ENCODE data around the gene LPGAT1.

The LPGAT1 gene

GRCh38 chr1:211775170-211775569, 55.4 kb downstream of the LPGAT1 start:
- Histone ChIP-seq H3K27ac (ENCODE audit: insufficient read depth in 1 of 2, low read depth in 1 of 2, low read length in 2 of 2, poor library complexity in 1 of 2, severe bottlenecking in 2 of 2) (no peak overlapping the region), H3K36me3 (ENCODE audit: control insufficient read depth in 4 of 4, insufficient read depth in 4 of 4, low read length in 3 of 4) (peaks cover 0 to 33% (median 4%) of the 10 kb centered on the region in 4 experiments), H3K4me1 (ENCODE audit: control extremely low read depth in 1 of 4, control insufficient read depth in 4 of 4, insufficient read depth in 4 of 4, low read length in 3 of 4) (no peaks in the 10 kb centered on the region), H3K27me3 (replicated peaks in 2 of 5; ENCODE audit: control insufficient read depth in 4 of 5, insufficient read depth in 5 of 5, low read length in 4 of 5) (no peaks in the 10 kb centered on the region), H3K9me3 (ENCODE audit: control extremely low read depth in 1 of 5, control insufficient read depth in 4 of 5, insufficient read depth in 2 of 5, low read depth in 1 of 5, low read length in 4 of 5) (no peaks in the 10 kb centered on the region), H3K4me3 (ENCODE audit: control insufficient read depth in 1 of 7, extremely low read depth in 1 of 7, insufficient read depth in 4 of 7, low read depth in 2 of 7, low read length in 6 of 7) (no peak overlapping the region)
- POLR2A ChIA-PET: no interaction called here
- DNase-seq: no peak
- CTCF ChIA-PET: no interaction called here
- 100% methylated on average over 3 of the region's 4 CpGs for WGBS (ENCODE audit: insufficient coverage)

- CTCF ChIA-PET: no interaction called here
- no peak overlapping the region for H3K27ac ChIP-seq (ENCODE audit: insufficient read depth in 1 of 2, low read depth in 1 of 2, low read length in 2 of 2, poor library complexity in 1 of 2, severe bottlenecking in 2 of 2)
- no peak for DNase-seq
- H3K36me3 ChIP-seq (ENCODE audit: control insufficient read depth in 4 of 4, insufficient read depth in 4 of 4, low read length in 3 of 4): peaks cover 5 to 20% (median 11%) of the 10 kb centered on the region in 4 experiments
- H3K4me3 ChIP-seq (ENCODE audit: control insufficient read depth in 1 of 7, extremely low read depth in 1 of 7, insufficient read depth in 4 of 7, low read depth in 2 of 7, low read length in 6 of 7): no peak overlapping the region
- no CpG with 5 or more reads among the region's 1 CpG for WGBS (ENCODE audit: insufficient coverage)
- H3K4me1 ChIP-seq (ENCODE audit: control extremely low read depth in 1 of 4, control insufficient read depth in 4 of 4, insufficient read depth in 4 of 4, low read length in 3 of 4): no peaks in the 10 kb centered on the region
- POLR2A ChIA-PET: no interaction called here
- H3K27me3 ChIP-seq (replicated peaks in 2 of 5; ENCODE audit: control insufficient read depth in 4 of 5, insufficient read depth in 5 of 5, low read length in 4 of 5): no peaks in the 10 kb centered on the region
- H3K9me3 ChIP-seq (ENCODE audit: control extremely low read depth in 1 of 5, control insufficient read depth in 4 of 5, insufficient read depth in 2 of 5, low read depth in 1 of 5, low read length in 4 of 5): peaks cover 0 to 6% (median 0%) of the 10 kb centered on the region in 5 experiments
These were observed 65.9 kb downstream of the LPGAT1 start for GRCh38 chr1:211764701-211765100.

GRCh38 chr1:211762206-211762605, 68.4 kb downstream of the LPGAT1 start:
- WGBS (ENCODE audit: insufficient coverage): 82% methylated on average over 3 of the region's 3 CpGs
- DNase-seq: no peak
- CTCF ChIA-PET: interaction anchor here (1.1 to 1.6 kb wide), 2 partner anchors 8 to 11 kb away, joined by 3 to 4 read pairs; no protein-coding TSS in a partner anchor
- POLR2A ChIA-PET: no interaction called here
- H3K4me1 ChIP-seq (ENCODE audit: control extremely low read depth in 1 of 4, control insufficient read depth in 4 of 4, insufficient read depth in 4 of 4, low read length in 3 of 4): no peaks in the 10 kb centered on the region
- H3K36me3 ChIP-seq (ENCODE audit: control insufficient read depth in 4 of 4, insufficient read depth in 4 of 4, low read length in 3 of 4): peaks cover 8 to 28% (median 14%) of the 10 kb centered on the region in 4 experiments
- no peak overlapping the region for H3K4me3 ChIP-seq (ENCODE audit: control insufficient read depth in 1 of 7, extremely low read depth in 1 of 7, insufficient read depth in 4 of 7, low read depth in 2 of 7, low read length in 6 of 7)
- H3K27me3 ChIP-seq (replicated peaks in 2 of 5; ENCODE audit: control insufficient read depth in 4 of 5, insufficient read depth in 5 of 5, low read length in 4 of 5): no peaks in the 10 kb centered on the region
- H3K27ac ChIP-seq (ENCODE audit: insufficient read depth in 1 of 2, low read depth in 1 of 2, low read length in 2 of 2, poor library complexity in 1 of 2, severe bottlenecking in 2 of 2): no peak overlapping the region
- peaks cover 0 to 15% (median 0%) of the 10 kb centered on the region in 5 experiments for H3K9me3 ChIP-seq (ENCODE audit: control extremely low read depth in 1 of 5, control insufficient read depth in 4 of 5, insufficient read depth in 2 of 5, low read depth in 1 of 5, low read length in 4 of 5)

- Histone ChIP-seq H3K27me3 (replicated peaks in 2 of 5; ENCODE audit: control insufficient read depth in 4 of 5, insufficient read depth in 5 of 5, low read length in 4 of 5) (no peaks in the 10 kb centered on the region), H3K36me3 (ENCODE audit: control insufficient read depth in 4 of 4, insufficient read depth in 4 of 4, low read length in 3 of 4) (peaks cover 8 to 25% (median 12%) of the 10 kb centered on the region in 4 experiments)
These were observed 69.2 kb downstream of the LPGAT1 start for GRCh38 chr1:211761400-211761799.

GRCh38 chr1:211756471-211757020, 74.0 kb downstream of the LPGAT1 start:
- Histone ChIP-seq H3K9me3 (ENCODE audit: control extremely low read depth in 1 of 5, control insufficient read depth in 4 of 5, insufficient read depth in 2 of 5, low read depth in 1 of 5, low read length in 4 of 5) (peaks cover 0 to 9% (median 0%) of the 10 kb centered on the region in 5 experiments), H3K27ac (ENCODE audit: insufficient read depth in 1 of 2, low read depth in 1 of 2, low read length in 2 of 2, poor library complexity in 1 of 2, severe bottlenecking in 2 of 2) (no peak overlapping the region), H3K27me3 (replicated peaks in 2 of 5; ENCODE audit: control insufficient read depth in 4 of 5, insufficient read depth in 5 of 5, low read length in 4 of 5) (no peaks in the 10 kb centered on the region), H3K4me3 (ENCODE audit: control insufficient read depth in 1 of 7, extremely low read depth in 1 of 7, insufficient read depth in 4 of 7, low read depth in 2 of 7, low read length in 6 of 7) (no peak overlapping the region), H3K36me3 (ENCODE audit: control insufficient read depth in 4 of 4, insufficient read depth in 4 of 4, low read length in 3 of 4) (peaks cover 8 to 16% (median 14%) of the 10 kb centered on the region in 4 experiments), H3K4me1 (ENCODE audit: control extremely low read depth in 1 of 4, control insufficient read depth in 4 of 4, insufficient read depth in 4 of 4, low read length in 3 of 4) (no peaks in the 10 kb centered on the region)
- CTCF ChIA-PET: no interaction called here
- DNase-seq: no peak
- POLR2A ChIA-PET: no interaction called here
- 97% methylated on average over 5 of the region's 7 CpGs for WGBS (ENCODE audit: insufficient coverage)

More at GRCh38 chr1:211761400-211761799, 69.2 kb downstream of the LPGAT1 start:
- CTCF ChIA-PET: interaction anchor here (0.8 to 1.6 kb wide), 3 partner anchors 9 to 56 kb away, joined by 3 to 4 read pairs (median 3); no protein-coding TSS in a partner anchor
- Histone ChIP-seq H3K9me3 (ENCODE audit: control extremely low read depth in 1 of 5, control insufficient read depth in 4 of 5, insufficient read depth in 2 of 5, low read depth in 1 of 5, low read length in 4 of 5) (peaks cover 0 to 15% (median 0%) of the 10 kb centered on the region in 5 experiments), H3K4me1 (ENCODE audit: control extremely low read depth in 1 of 4, control insufficient read depth in 4 of 4, insufficient read depth in 4 of 4, low read length in 3 of 4) (no peaks in the 10 kb centered on the region), H3K27ac (ENCODE audit: insufficient read depth in 1 of 2, low read depth in 1 of 2, low read length in 2 of 2, poor library complexity in 1 of 2, severe bottlenecking in 2 of 2) (no peak overlapping the region), H3K4me3 (ENCODE audit: control insufficient read depth in 1 of 7, extremely low read depth in 1 of 7, insufficient read depth in 4 of 7, low read depth in 2 of 7, low read length in 6 of 7) (no peak overlapping the region)
- POLR2A ChIA-PET: no interaction called here
- DNase-seq: no peak

- no peak for DNase-seq
- Histone ChIP-seq H3K27ac (ENCODE audit: insufficient read depth in 1 of 2, low read depth in 1 of 2, low read length in 2 of 2, poor library complexity in 1 of 2, severe bottlenecking in 2 of 2) (no peak overlapping the region), H3K9me3 (ENCODE audit: control extremely low read depth in 1 of 5, control insufficient read depth in 4 of 5, insufficient read depth in 2 of 5, low read depth in 1 of 5, low read length in 4 of 5) (peaks cover 0 to 6% (median 0%) of the 10 kb centered on the region in 5 experiments), H3K4me1 (ENCODE audit: control extremely low read depth in 1 of 4, control insufficient read depth in 4 of 4, insufficient read depth in 4 of 4, low read length in 3 of 4) (no peaks in the 10 kb centered on the region), H3K36me3 (ENCODE audit: control insufficient read depth in 4 of 4, insufficient read depth in 4 of 4, low read length in 3 of 4) (peaks cover 12 to 36% (median 22%) of the 10 kb centered on the region in 4 experiments), H3K4me3 (ENCODE audit: control insufficient read depth in 1 of 7, extremely low read depth in 1 of 7, insufficient read depth in 4 of 7, low read depth in 2 of 7, low read length in 6 of 7) (no peak overlapping the region), H3K27me3 (replicated peaks in 2 of 5; ENCODE audit: control insufficient read depth in 4 of 5, insufficient read depth in 5 of 5, low read length in 4 of 5) (no peaks in the 10 kb centered on the region)
- WGBS (ENCODE audit: insufficient coverage): 100% methylated on average over 2 of the region's 4 CpGs
- ChIA-PET POLR2A (no interaction called here), CTCF (no interaction called here)
These were observed 76.8 kb downstream of the LPGAT1 start for GRCh38 chr1:211753649-211754251.

- peaks cover 0 to under 1% (median 0%) of the 10 kb centered on the region in 5 experiments for H3K9me3 ChIP-seq (ENCODE audit: control extremely low read depth in 1 of 5, control insufficient read depth in 4 of 5, insufficient read depth in 2 of 5, low read depth in 1 of 5, low read length in 4 of 5)
- H3K36me3 ChIP-seq (ENCODE audit: control insufficient read depth in 4 of 4, insufficient read depth in 4 of 4, low read length in 3 of 4): peaks cover 11 to 33% (median 26%) of the 10 kb centered on the region in 4 experiments
- ChIA-PET CTCF (interaction anchor here (3.1 kb wide), 1 partner anchor 10 kb away, joined by 10 read pairs; no protein-coding TSS in a partner anchor), POLR2A (no interaction called here)
- no peaks in the 10 kb centered on the region for H3K27me3 ChIP-seq (replicated peaks in 2 of 5; ENCODE audit: control insufficient read depth in 4 of 5, insufficient read depth in 5 of 5, low read length in 4 of 5)
- no CpG with 5 or more reads among the region's 2 CpGs for WGBS (ENCODE audit: insufficient coverage)
- H3K4me1 ChIP-seq (ENCODE audit: control extremely low read depth in 1 of 4, control insufficient read depth in 4 of 4, insufficient read depth in 4 of 4, low read length in 3 of 4): no peaks in the 10 kb centered on the region
- no peak for DNase-seq
- no peak overlapping the region for H3K4me3 ChIP-seq (ENCODE audit: control insufficient read depth in 1 of 7, extremely low read depth in 1 of 7, insufficient read depth in 4 of 7, low read depth in 2 of 7, low read length in 6 of 7)
- no peak overlapping the region for H3K27ac ChIP-seq (ENCODE audit: insufficient read depth in 1 of 2, low read depth in 1 of 2, low read length in 2 of 2, poor library complexity in 1 of 2, severe bottlenecking in 2 of 2)
These were observed 77.5 kb downstream of the LPGAT1 start for GRCh38 chr1:211752951-211753486.
